ENCODE measurements around the gene WNT10A.

GRCh38 chr2:218879776-218880101 is 913 bp upstream of the WNT10A start:
- TF ChIP-seq CTCF (IDR thresholded peaks at IDR 0.05) (no peak), POLR2A (IDR thresholded peaks at IDR 0.05) (no peak), POLR2AphosphoS5 (IDR thresholded peaks at IDR 0.05) (no peak), EP300 (IDR thresholded peaks at IDR 0.05) (no peak)

All from stomach (tissue), 4 donors.